Measurements from ENCODE around the gene PCBP3. TPM values are rescaled to one million over a fixed set of nuclear protein-coding genes. Genes with fewer than 3 reads are reported as not detected.
"Not testable (repeated sequence)": the region's sequence is repeated elsewhere in the genome, so short reads cannot be mapped to it uniquely, and the experiment has no call there.

Gene PCBP3
- total RNA-seq, 2 donors from 2014 or later, result 2.1 to 5.3 TPM

GRCh38 chr21:45602106-45602505, 41.4 kb upstream of the PCBP3 start:
- Histone ChIP-seq H3K36me3 (no peaks in the 10 kb centered on the region), H3K9me3 (no peaks in the 10 kb centered on the region), H3K27ac (no peak overlapping the region), H3K4me3 (no peak overlapping the region), H3K27me3 (no peaks in the 10 kb centered on the region), H3K4me1 (no peaks in the 10 kb centered on the region), H3K9ac (ENCODE audit: low read depth in 2 of 2, low read length in 2 of 2) (no peak overlapping the region)
- DNase-seq, result no peak
- no peak for TF ChIP-seq CTCF (IDR thresholded peaks at IDR 0.05)
- intact Hi-C loops (cut with DNase I), result no loop called here

- Histone ChIP-seq H3K27ac (no peak overlapping the region), H3K36me3 (no peaks in the 10 kb centered on the region), H3K9ac (ENCODE audit: low read depth in 2 of 2, low read length in 2 of 2) (no peak overlapping the region), H3K4me1 (no peaks in the 10 kb centered on the region), H3K9me3 (no peaks in the 10 kb centered on the region), H3K4me3 (no peak overlapping the region), H3K27me3 (no peaks in the 10 kb centered on the region)
- intact Hi-C loops (cut with DNase I), result no loop called here
- no peak for DNase-seq
- no peak for TF ChIP-seq CTCF (IDR thresholded peaks at IDR 0.05)
These were observed 40.0 kb upstream of the PCBP3 start for GRCh38 chr21:45603481-45603880.

GRCh38 chr21:45604681-45605080, 38.8 kb upstream of the PCBP3 start:
- H3K4me1 ChIP-seq; H3K27me3 ChIP-seq; H3K4me3 ChIP-seq; intact Hi-C loops (cut with DNase I); H3K27ac ChIP-seq; H3K36me3 ChIP-seq; H3K9ac ChIP-seq (ENCODE audit: low read depth in 2 of 2, low read length in 2 of 2); H3K9me3 ChIP-seq; DNase-seq: not testable (repeated sequence)

- no peaks in the 10 kb centered on the region for H3K9me3 ChIP-seq
- H3K36me3 ChIP-seq, result no peaks in the 10 kb centered on the region
- no peak overlapping the region for H3K9ac ChIP-seq (ENCODE audit: low read depth in 2 of 2, low read length in 2 of 2)
- H3K4me1 ChIP-seq, result no peaks in the 10 kb centered on the region
- no peak for DNase-seq
- no peak overlapping the region for H3K27ac ChIP-seq
- no peak for TF ChIP-seq CTCF (IDR thresholded peaks at IDR 0.05)
- no peaks in the 10 kb centered on the region for H3K27me3 ChIP-seq
- no peak overlapping the region for H3K4me3 ChIP-seq
- intact Hi-C loops (cut with DNase I), result no loop called here
These were observed 36.3 kb upstream of the PCBP3 start for GRCh38 chr21:45607021-45607908.

- Histone ChIP-seq H3K27me3 (no peaks in the 10 kb centered on the region), H3K4me1 (no peaks in the 10 kb centered on the region), H3K27ac (no peak overlapping the region), H3K4me3 (no peak overlapping the region), H3K9me3 (no peaks in the 10 kb centered on the region), H3K36me3 (no peaks in the 10 kb centered on the region), H3K9ac (ENCODE audit: low read depth in 2 of 2, low read length in 2 of 2) (no peak overlapping the region)
- intact Hi-C loops (cut with DNase I), result no loop called here
- no peak for TF ChIP-seq CTCF (IDR thresholded peaks at IDR 0.05)
- DNase-seq, result no peak
These were observed 35.6 kb upstream of the PCBP3 start for GRCh38 chr21:45607909-45608295.

- DNase-seq; intact Hi-C loops (cut with DNase I); H3K27ac ChIP-seq; H3K9ac ChIP-seq (ENCODE audit: low read depth in 2 of 2, low read length in 2 of 2); H3K9me3 ChIP-seq; H3K4me1 ChIP-seq; H3K36me3 ChIP-seq; H3K27me3 ChIP-seq; H3K4me3 ChIP-seq: not testable (repeated sequence)
These were observed 34.6 kb upstream of the PCBP3 start for GRCh38 chr21:45608747-45609470.

- H3K4me3 ChIP-seq; intact Hi-C loops (cut with DNase I): not testable (repeated sequence)
These were observed 33.9 kb upstream of the PCBP3 start for GRCh38 chr21:45609616-45610015.

More at GRCh38 chr21:45609616-45610015, 33.9 kb upstream of the PCBP3 start:
- H3K36me3 ChIP-seq; H3K4me1 ChIP-seq; H3K9me3 ChIP-seq; DNase-seq; H3K9ac ChIP-seq (ENCODE audit: low read depth in 2 of 2, low read length in 2 of 2); H3K27ac ChIP-seq; H3K27me3 ChIP-seq: not testable (repeated sequence)
